ENCODE results near the gene PLEKHM3. TPM values are rescaled to one million over a fixed set of nuclear protein-coding genes. Genes with fewer than 3 reads are reported as not detected.
"Not testable (repeated sequence)": the region's sequence is repeated elsewhere in the genome, so short reads cannot be mapped to it uniquely, and the experiment has no call there.

The PLEKHM3 gene
- total RNA-seq, 2 experiments from 2014 or later, result 4.9 to 5.4 TPM

DNA sequence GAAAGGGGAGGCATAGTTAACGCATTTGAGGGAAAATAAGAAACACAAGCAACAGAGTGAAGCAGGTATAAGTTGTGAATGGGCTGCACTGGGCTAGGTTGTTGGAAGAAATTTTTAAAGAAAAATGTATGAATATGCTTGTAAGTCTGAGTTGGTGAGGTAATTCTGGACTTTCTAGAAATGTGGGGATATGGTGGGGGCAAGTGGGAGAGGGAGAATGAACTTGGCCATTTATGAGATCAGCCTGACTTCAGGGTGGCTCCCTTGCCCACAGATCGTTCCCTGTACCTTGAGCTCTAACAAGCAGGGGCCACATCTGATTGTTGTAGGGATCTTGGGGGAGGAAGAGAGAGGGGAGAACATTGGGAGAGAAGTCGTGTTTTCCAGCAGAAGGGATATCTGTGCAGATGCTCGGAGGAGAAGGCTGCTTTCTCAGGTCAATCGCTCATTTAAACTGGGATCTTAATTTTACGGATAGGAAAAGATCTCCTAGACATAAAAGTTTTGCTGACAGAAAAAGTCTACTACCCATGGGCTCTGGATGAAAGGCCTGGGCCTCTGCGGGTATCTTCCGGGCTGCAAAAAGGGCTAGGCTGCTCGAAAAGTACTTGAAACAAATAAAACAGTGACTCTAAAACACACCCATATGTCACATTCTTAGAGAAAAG lies 213.1 kb downstream of the PLEKHM3 start:
- Mint-ChIP-seq H3K4me3 (no peak overlapping the region), H3K27me3 (peaks cover 24% of the 10 kb centered on the region), H3K9me3 (no peaks in the 10 kb centered on the region), H3K4me1 (peaks cover 4% of the 10 kb centered on the region), H3K36me3 (ENCODE audit: low read depth) (no peaks in the 10 kb centered on the region), H3K27ac (no peak overlapping the region)
- ChIA-PET POLR2A (no interaction called here), CTCF (no interaction called here)
- DNase-seq, result no peak

GRCh38 chr2:207811658-207812057 lies 213.7 kb downstream of the PLEKHM3 start:
- CTCF ChIA-PET; H3K9me3 Mint-ChIP-seq; H3K4me1 Mint-ChIP-seq; H3K27ac Mint-ChIP-seq; H3K4me3 Mint-ChIP-seq; H3K36me3 Mint-ChIP-seq (ENCODE audit: low read depth); POLR2A ChIA-PET; DNase-seq: not testable (repeated sequence)
- peaks cover 24% of the 10 kb centered on the region for H3K27me3 Mint-ChIP-seq

- peaks cover 4% of the 10 kb centered on the region for H3K4me1 Mint-ChIP-seq
- no peak overlapping the region for H3K27ac Mint-ChIP-seq
- POLR2A ChIA-PET, result no interaction called here
- H3K9me3 Mint-ChIP-seq, result no peaks in the 10 kb centered on the region
- H3K27me3 Mint-ChIP-seq, result peaks cover 24% of the 10 kb centered on the region
- no peak overlapping the region for H3K4me3 Mint-ChIP-seq
- CTCF ChIA-PET, result no interaction called here
- H3K36me3 Mint-ChIP-seq (ENCODE audit: low read depth), result no peaks in the 10 kb centered on the region
- DNase-seq, result no peak
Measured at GRCh38 chr2:207810200-207810788, 215.0 kb downstream of the PLEKHM3 start.

DNA sequence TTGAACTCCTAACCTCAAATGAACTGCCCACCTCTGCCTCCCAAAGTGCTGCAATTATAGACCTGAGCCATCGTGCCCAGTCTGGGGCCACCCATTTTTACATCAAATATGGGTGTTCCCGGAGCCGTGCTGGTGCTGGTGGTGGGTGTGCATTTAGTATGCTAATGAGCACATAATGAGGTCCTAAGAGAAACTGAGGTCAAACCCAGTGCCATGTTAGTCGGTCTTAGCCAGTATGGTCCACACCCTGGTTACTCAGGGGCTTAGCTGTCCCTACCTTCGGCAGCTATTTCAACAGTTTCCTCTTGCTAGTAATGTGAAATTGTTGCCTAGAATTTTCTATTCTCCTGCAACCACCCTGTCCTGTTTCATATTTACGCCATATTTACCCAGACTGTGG lies 217.2 kb downstream of the PLEKHM3 start:
- ChIA-PET CTCF (no interaction called here), POLR2A (no interaction called here)
- H3K27me3 Mint-ChIP-seq, result peaks cover 27% of the 10 kb centered on the region
- no peaks in the 10 kb centered on the region for H3K9me3 Mint-ChIP-seq
- H3K27ac Mint-ChIP-seq, result no peak overlapping the region
- H3K4me1 Mint-ChIP-seq, result peaks cover 6% of the 10 kb centered on the region
- H3K36me3 Mint-ChIP-seq (ENCODE audit: low read depth), result no peaks in the 10 kb centered on the region
- no peak for DNase-seq
- no peak overlapping the region for H3K4me3 Mint-ChIP-seq

- H3K9me3 Mint-ChIP-seq, result no peaks in the 10 kb centered on the region
- H3K36me3 Mint-ChIP-seq (ENCODE audit: low read depth), result no peaks in the 10 kb centered on the region
- DNase-seq, result no peak
- CTCF ChIA-PET, result no interaction called here
- H3K4me3 Mint-ChIP-seq, result no peak overlapping the region
- H3K27me3 Mint-ChIP-seq, result peaks cover 27% of the 10 kb centered on the region
- H3K27ac Mint-ChIP-seq, result no peak overlapping the region
- peaks cover 6% of the 10 kb centered on the region for H3K4me1 Mint-ChIP-seq
- POLR2A ChIA-PET, result no interaction called here
Measured at GRCh38 chr2:207807516-207807915, 217.8 kb downstream of the PLEKHM3 start.

GRCh38 chr2:207805566-207806226 lies 219.6 kb downstream of the PLEKHM3 start:
- POLR2A ChIA-PET, result no interaction called here
- no peak for DNase-seq
- H3K36me3 Mint-ChIP-seq (ENCODE audit: low read depth), result no peaks in the 10 kb centered on the region
- no peaks in the 10 kb centered on the region for H3K9me3 Mint-ChIP-seq
- H3K4me3 Mint-ChIP-seq, result no peak overlapping the region
- CTCF ChIA-PET, result interaction anchor here (0.6 kb wide), 1 partner anchor 333 kb away, joined by 3 read pairs; no protein-coding TSS in a partner anchor
- H3K27ac Mint-ChIP-seq, result no peak overlapping the region
- H3K4me1 Mint-ChIP-seq, result peaks cover 6% of the 10 kb centered on the region
- peaks cover 27% of the 10 kb centered on the region for H3K27me3 Mint-ChIP-seq

DNA sequence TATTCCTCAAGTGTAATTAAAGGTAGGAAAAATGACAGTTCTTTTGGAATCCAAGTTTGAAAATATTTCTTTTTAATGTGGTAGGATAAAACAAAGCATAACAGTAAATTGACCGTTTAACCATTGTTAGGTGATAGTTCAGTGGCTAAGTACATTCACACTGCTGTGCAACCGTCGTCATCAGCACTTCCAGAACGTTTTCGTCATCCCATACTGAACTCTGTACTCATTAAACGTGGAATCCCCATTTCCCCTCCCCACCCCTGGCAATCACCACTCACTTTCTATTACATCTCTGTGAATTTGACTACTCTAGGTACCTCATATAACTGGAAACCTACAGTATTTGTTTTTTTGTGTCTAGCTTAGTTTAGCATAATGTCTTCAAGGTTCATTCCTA lies 222.7 kb downstream of the PLEKHM3 start:
- H3K4me1 Mint-ChIP-seq, result peaks cover 6% of the 10 kb centered on the region
- H3K27ac Mint-ChIP-seq, result no peak overlapping the region
- CTCF ChIA-PET, result no interaction called here
- H3K9me3 Mint-ChIP-seq, result no peaks in the 10 kb centered on the region
- peaks cover 9% of the 10 kb centered on the region for H3K27me3 Mint-ChIP-seq
- DNase-seq, result no peak
- POLR2A ChIA-PET, result no interaction called here
- H3K36me3 Mint-ChIP-seq (ENCODE audit: low read depth), result no peaks in the 10 kb centered on the region
- no peak overlapping the region for H3K4me3 Mint-ChIP-seq

GRCh38 chr2:207801259-207801658 lies 224.1 kb downstream of the PLEKHM3 start:
- no peaks in the 10 kb centered on the region for H3K36me3 Mint-ChIP-seq (ENCODE audit: low read depth)
- H3K27me3 Mint-ChIP-seq, result peaks cover 7% of the 10 kb centered on the region
- no peak for DNase-seq
- H3K4me3 Mint-ChIP-seq, result no peak overlapping the region
- no peak overlapping the region for H3K27ac Mint-ChIP-seq
- H3K9me3 Mint-ChIP-seq, result no peaks in the 10 kb centered on the region
- POLR2A ChIA-PET, result no interaction called here
- CTCF ChIA-PET, result no interaction called here
- peaks cover 3% of the 10 kb centered on the region for H3K4me1 Mint-ChIP-seq

- CTCF ChIA-PET, result no interaction called here
Measured at GRCh38 chr2:207796585-207797350, 228.6 kb downstream of the PLEKHM3 start.

DNA sequence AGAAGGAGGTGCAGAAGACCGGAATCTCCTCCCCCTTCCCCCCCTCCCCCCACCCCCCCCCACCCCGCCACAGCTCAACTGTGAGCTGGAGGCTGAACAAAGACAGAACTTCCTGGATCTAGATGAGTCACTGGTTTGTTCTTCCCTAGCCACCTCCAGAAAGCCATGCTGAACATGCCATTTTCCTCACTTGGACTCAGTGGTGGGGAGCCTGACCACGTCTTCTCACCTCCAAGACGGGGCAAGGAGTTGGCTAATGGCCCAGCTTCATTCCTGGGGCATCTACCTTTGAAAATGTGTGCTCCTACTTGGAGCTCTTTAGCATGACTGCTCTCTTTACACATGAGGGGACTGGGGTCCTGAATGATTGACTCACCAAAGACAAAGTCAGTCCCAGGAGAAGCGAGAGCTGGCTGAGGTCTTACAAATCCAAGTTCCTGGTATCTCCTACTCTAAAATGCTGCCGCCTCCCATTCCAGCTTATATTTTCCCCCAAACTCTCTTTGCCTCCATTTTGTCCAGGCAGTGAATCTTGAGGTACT lies 233.0 kb downstream of the PLEKHM3 start:
- Mint-ChIP-seq H3K4me3 (no peak overlapping the region), H3K27me3 (peaks cover 12% of the 10 kb centered on the region), H3K9me3 (no peaks in the 10 kb centered on the region), H3K36me3 (ENCODE audit: low read depth) (no peaks in the 10 kb centered on the region), H3K4me1 (no peaks in the 10 kb centered on the region), H3K27ac (no peak overlapping the region)
- no peak for DNase-seq
- CTCF ChIA-PET, result interaction anchor here (0.7 kb wide), 1 partner anchor 1037 kb away, joined by 7 read pairs; no protein-coding TSS in a partner anchor
- POLR2A ChIA-PET, result no interaction called here

More at GRCh38 chr2:207796585-207797350, 228.6 kb downstream of the PLEKHM3 start:
- POLR2A ChIA-PET, result no interaction called here
- no peaks in the 10 kb centered on the region for H3K36me3 Mint-ChIP-seq (ENCODE audit: low read depth)
- H3K4me3 Mint-ChIP-seq, result no peak overlapping the region
- no peaks in the 10 kb centered on the region for H3K9me3 Mint-ChIP-seq
- no peak overlapping the region for H3K27ac Mint-ChIP-seq
- DNase-seq, result no peak
- H3K27me3 Mint-ChIP-seq, result peaks cover 2% of the 10 kb centered on the region
- H3K4me1 Mint-ChIP-seq, result no peaks in the 10 kb centered on the region

- Mint-ChIP-seq H3K36me3 (ENCODE audit: low read depth) (no peaks in the 10 kb centered on the region), H3K27ac (no peak overlapping the region), H3K9me3 (no peaks in the 10 kb centered on the region), H3K4me3 (no peak overlapping the region), H3K4me1 (no peaks in the 10 kb centered on the region), H3K27me3 (peaks cover 13% of the 10 kb centered on the region)
- POLR2A ChIA-PET, result no interaction called here
- CTCF ChIA-PET, result no interaction called here
- DNase-seq, result no peak
Measured at GRCh38 chr2:207791579-207792243, 233.6 kb downstream of the PLEKHM3 start.

GRCh38 chr2:207790898-207791297 lies 234.4 kb downstream of the PLEKHM3 start:
- DNase-seq, result no peak
- no peak overlapping the region for H3K4me3 Mint-ChIP-seq
- H3K27me3 Mint-ChIP-seq, result peaks cover 14% of the 10 kb centered on the region
- H3K4me1 Mint-ChIP-seq, result no peaks in the 10 kb centered on the region
- no peaks in the 10 kb centered on the region for H3K9me3 Mint-ChIP-seq
- ChIA-PET POLR2A (no interaction called here), CTCF (no interaction called here)
- no peak overlapping the region for H3K27ac Mint-ChIP-seq
- H3K36me3 Mint-ChIP-seq (ENCODE audit: low read depth), result no peaks in the 10 kb centered on the region

DNA sequence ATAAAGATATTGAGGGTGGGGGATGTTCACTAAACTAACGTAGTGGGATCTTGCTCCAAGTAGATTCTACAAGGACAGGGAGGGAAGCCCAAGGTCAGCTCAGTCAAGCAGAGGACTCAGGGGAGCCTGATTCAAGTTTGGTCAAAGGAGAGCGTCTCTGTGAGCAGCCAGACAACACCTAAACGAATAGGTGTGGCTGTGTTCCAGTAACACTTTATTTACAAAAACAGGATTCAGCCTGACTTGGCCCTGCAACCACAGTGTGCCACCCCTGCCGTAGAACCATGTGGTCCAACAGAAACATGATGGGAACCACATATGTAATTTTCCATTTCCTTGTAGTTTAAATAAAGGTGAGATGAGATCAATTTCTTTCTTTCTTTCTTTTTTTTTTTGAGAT lies 237.5 kb downstream of the PLEKHM3 start:
- POLR2A ChIA-PET, result no interaction called here
- DNase-seq, result no peak
- CTCF ChIA-PET, result no interaction called here
- Mint-ChIP-seq H3K36me3 (ENCODE audit: low read depth) (no peaks in the 10 kb centered on the region), H3K27me3 (peaks cover 16% of the 10 kb centered on the region), H3K4me1 (no peaks in the 10 kb centered on the region), H3K27ac (no peak overlapping the region), H3K4me3 (no peak overlapping the region), H3K9me3 (no peaks in the 10 kb centered on the region)

Measured in activated CD4-positive, alpha-beta memory T cell treated with anti-CD3 and anti-CD28 coated beads, Interleukin-2, amount 10 ng/mL, durations not matched to agents 7 days and 5 days (primary cell).